OCI-LY1 (cell line): ENCODE data around the gene NDUFS1.

Source experiments
- CTCF ChIP-seq: fragments of 200-600 bp; sonication (generic), shearing (Covaris generic); IDR thresholded peaks from 2 replicates; pipeline ENCODE4 v1.5.1; 2017; ENCODE audit warnings: mild to moderate bottlenecking, antibody characterized with exemption, low read length, moderate library complexity, mixed read lengths
- EZH2 ChIP-seq: fragments of 200-600 bp; sonication (generic), shearing (Covaris generic); IDR thresholded peaks from 2 replicates; pipeline ENCODE4 v1.8.0; 2017; ENCODE audit warnings: borderline replicate concordance, mixed run types, mild to moderate bottlenecking, antibody characterized with exemption, low read length, moderate library complexity, mixed read lengths

GRCh38 chr2:206069417-206069816, 89.8 kb downstream of the NDUFS1 start:
- TF ChIP-seq CTCF (no peak), EZH2 (no peak)
